Endothelial cell of umbilical vein (primary cell): ENCODE results near the gene NCK1. TPM values are rescaled to one million over a fixed set of nuclear protein-coding genes. Genes with fewer than 3 reads are reported as not detected.

ENCODE experiments used
- BruUV-seq: library from RNA; stranded (reverse); fragments of 400-500 nt; replicated peaks from 2 replicates; lab custom pipeline; 2021; lab: Mats Ljungman, UMichigan
- CTCF ChIA-PET: fragments of 300-600, 350-600 bp; sonication (Branson Sonifier 250); formaldehyde crosslinking; loops from one replicate; lab custom pipeline; 2021; ENCODE audit warnings: antibody characterized with exemption, inconsistent platforms; lab: Charles Lee
- POLR2A ChIA-PET: fragments of 300-600, 350-600 bp; sonication (Branson Sonifier 250); formaldehyde crosslinking; loops from one replicate; lab custom pipeline; 2021; ENCODE audit warnings: antibody characterized with exemption, inconsistent platforms; lab: Charles Lee
- DNase-seq: peaks from one replicate; pipeline ENCODE4 v3.0.0-alpha.2; 2011; ENCODE audit warnings: low read depth, low spot score
- FAIRE-seq: peaks from 2 replicates; lab custom pipeline; 2011; peaks lifted over from hg19 to GRCh38; lab: Jason Lieb, UNC
- H2AFZ ChIP-seq: 2 replicates; pipeline ENCODE4 v1.6.0; 2012; ENCODE audit warnings: low read depth, low read length, control low read depth, inconsistent platforms
- H3K27ac ChIP-seq: 2 replicates; pipeline ENCODE4 v1.5.1; 2011; ENCODE audit warnings: low read depth, mild to moderate bottlenecking, control low read depth, low read length, moderate library complexity; ENCODE audit not compliant: insufficient read depth
- H3K27me3 ChIP-seq, 2 experiments: 2 replicates each; pipeline versions ENCODE4 v1.6.0 to v1.6.1; 2011; ENCODE audit warnings: low read length in 2 of 2, mixed read lengths in 1 of 2; ENCODE audit not compliant: control insufficient read depth in 2 of 2, insufficient read depth in 2 of 2
- H3K36me3 ChIP-seq, 2 experiments: 2 replicates in 1 of 2; 3 replicates in 1 of 2; pipeline ENCODE4 v1.5.1; 2011; ENCODE audit warnings: low read length in 2 of 2, mild to moderate bottlenecking in 1 of 2, moderate library complexity in 1 of 2; ENCODE audit not compliant: control insufficient read depth in 2 of 2, insufficient read depth in 2 of 2; ENCODE audit errors: extremely low read depth in 1 of 2
- H3K4me1 ChIP-seq: 3 replicates; pipeline ENCODE4 v1.5.1; 2011; ENCODE audit warnings: mild to moderate bottlenecking, low read length; ENCODE audit not compliant: control insufficient read depth, insufficient read depth; ENCODE audit errors: extremely low read depth
- H3K4me2 ChIP-seq: 2 replicates; pipeline ENCODE4 v1.6.1; 2011; ENCODE audit warnings: low read length, control low read depth, mixed read lengths; ENCODE audit not compliant: insufficient read depth
- H3K4me3 ChIP-seq, 3 experiments: fragments of 200-600 bp in 1 of 3; sonication (generic), shearing (Covaris generic) in 1 of 3; replicated peaks in 1 of 3; 2 replicates each; pipeline ENCODE4 v1.5.1; 2011 to 2016; ENCODE audit warnings: control low read depth in 3 of 3, low read length in 3 of 3, mild to moderate bottlenecking in 2 of 3, inconsistent platforms in 1 of 3, low read depth in 1 of 3, moderate library complexity in 1 of 3; ENCODE audit not compliant: insufficient read depth in 1 of 3
- H3K79me2 ChIP-seq: 2 replicates; pipeline ENCODE4 v1.6.0; 2012; ENCODE audit warnings: low read length, inconsistent platforms; ENCODE audit not compliant: control insufficient read depth, insufficient read depth
- H3K9ac ChIP-seq: replicated peaks from 2 replicates; pipeline ENCODE3; 2011; ENCODE audit warnings: low read length, control low read depth; ENCODE audit not compliant: insufficient read depth; ENCODE audit errors: extremely low read depth
- H3K9me1 ChIP-seq: replicated peaks from 3 replicates; pipeline ENCODE4 v1.6.0; 2011; ENCODE audit warnings: mild to moderate bottlenecking, low read length; ENCODE audit not compliant: control insufficient read depth, insufficient read depth; ENCODE audit errors: extremely low read depth
- H3K9me3 ChIP-seq: replicated peaks from 2 replicates; pipeline ENCODE4 v1.5.1; 2012; ENCODE audit warnings: low read length, inconsistent platforms; ENCODE audit not compliant: control insufficient read depth, insufficient read depth
- H4K20me1 ChIP-seq: replicated peaks from 2 replicates; pipeline ENCODE3; 2011; ENCODE audit warnings: mild to moderate bottlenecking, low read length; ENCODE audit not compliant: control insufficient read depth, insufficient read depth; ENCODE audit errors: extremely low read depth
- EZH2 ChIP-seq: IDR thresholded peaks from 2 replicates; pipeline ENCODE4 v1.6.1; 2012; ENCODE audit warnings: borderline replicate concordance, low read depth, mild to moderate bottlenecking, moderate library complexity, low read length, inconsistent platforms; ENCODE audit not compliant: severe bottlenecking
- FOS ChIP-seq: IDR thresholded peaks from 2 replicates; pipeline ENCODE4 v1.6.1; 2011; ENCODE audit warnings: mild to moderate bottlenecking, low read length, moderate library complexity, borderline replicate concordance; ENCODE audit not compliant: insufficient read depth
- GATA2 ChIP-seq: IDR thresholded peaks from 2 replicates; pipeline ENCODE4 v1.7.0; 2011; ENCODE audit warnings: low read depth, mild to moderate bottlenecking, moderate library complexity, mixed read lengths, low read length; ENCODE audit not compliant: insufficient read length, insufficient read depth
- JUN ChIP-seq: IDR thresholded peaks from 2 replicates; pipeline ENCODE4 v1.6.1; 2011; ENCODE audit warnings: borderline replicate concordance, low read depth; ENCODE audit not compliant: insufficient read length, insufficient read depth
- MAX ChIP-seq: IDR thresholded peaks from 2 replicates; pipeline ENCODE4 v1.6.1; 2011; ENCODE audit not compliant: insufficient read depth, insufficient read length
- MYC ChIP-seq: IDR thresholded peaks from one replicate; pipeline ENCODE4 v1.6.1; 2011; ENCODE audit warnings: mild to moderate bottlenecking, low read depth, low read length
- POLR2A ChIP-seq: IDR thresholded peaks from 2 replicates; pipeline ENCODE4 v1.6.1; 2012; ENCODE audit warnings: low read depth, mild to moderate bottlenecking, control low read depth, low read length
- POLR2AphosphoS5 ChIP-seq: IDR thresholded peaks from 2 replicates; pipeline ENCODE4 v1.6.1; 2012; ENCODE audit warnings: low read depth, mild to moderate bottlenecking, control low read depth, low read length, moderate library complexity; ENCODE audit not compliant: insufficient read depth
- dilution Hi-C: fragments of 300-500 bp; cut with MboI; formaldehyde crosslinking; loops from one replicate; pipeline ENCODE4 v1.15.0; 2019; ENCODE audit warnings: low sequenced_read_pairs; ENCODE audit not compliant: extremely low pct_ligation_motif_present
- intact Hi-C: fragments of 100-400 bp; cut with micrococcal nuclease; formaldehyde crosslinking; loops from one replicate; pipeline ENCODE4 v1.10.0; 2022
- polyA plus RNA-seq, 4 experiments: library from polyadenylated mRNA; depleted of rRNA in 3 of 4; stranded (reverse) in 3 of 4; unstranded in 1 of 4; fragments of >200 nt; gene quantifications; 2 replicates each; pipeline versions ENCODE4 v1.2.1 to v1.2.3, GENCODE V29; 2011 to 2012; ENCODE audit warnings: missing spikeins in 1 of 4
- total RNA-seq: library from RNA; stranded (reverse); gene quantifications from 2 replicates; pipeline ENCODE4 v1.2.3, GENCODE V29; 2021

The NCK1 gene
- total and polyA plus RNA-seq, 2 donors (not counting 3 experiments of a cell fraction or from before 2014, with no cell fraction given): 19.3 to 52.2 TPM

- no TSS peak for BruUV-seq
- FAIRE-seq (peak; percentile 48), DNase-seq (peak; percentile 76)
- H3K4me1 ChIP-seq: peaks cover 12% of the 10 kb centered on the region
- CTCF ChIA-PET: interaction anchor here (1.2 to 6.1 kb wide), 4 partner anchors 22 to 156 kb away, joined by 3 to 44 read pairs (median 15); partner anchors contain the start of gene STAG1
- H3K9me1 ChIP-seq: no peaks in the 10 kb centered on the region
- H3K27ac ChIP-seq: no peak overlapping the region
- dilution Hi-C loops: no loop called here
- TF ChIP-seq JUN (no peak), GATA2 (no peak), MAX (no peak), MYC (no peak), POLR2A (no peak), POLR2AphosphoS5 (no peak)
- H3K9me3 ChIP-seq: no peaks in the 10 kb centered on the region
- H3K36me3 ChIP-seq: peaks cover 4 to 6% of the 10 kb centered on the region in 2 experiments
- no peak overlapping the region for H3K4me3 ChIP-seq
- H3K9ac ChIP-seq: no peak overlapping the region
- no peak overlapping the region for H3K4me2 ChIP-seq
- peaks cover 34% of the 10 kb centered on the region for H3K79me2 ChIP-seq
- no peak overlapping the region for H2AFZ ChIP-seq
- intact Hi-C loops: no loop called here
- no peaks in the 10 kb centered on the region for H3K27me3 ChIP-seq
- POLR2A ChIA-PET: no interaction called here
- H4K20me1 ChIP-seq: no peaks in the 10 kb centered on the region
Observed at GRCh38 chr3:136858381-136858780, 3.6 kb upstream of the NCK1 start.

- no peaks in the 10 kb centered on the region for H3K9me3 ChIP-seq
- dilution Hi-C loops (no loop called here), intact Hi-C loops (loop anchor here (5.0 kb wide), 1 partner anchor 137 kb away; no protein-coding TSS in a partner anchor)
- no peaks in the 10 kb centered on the region for H4K20me1 ChIP-seq
- H3K36me3 ChIP-seq: no peaks in the 10 kb centered on the region
- TF ChIP-seq MYC (no peak), FOS (no peak), JUN (no peak), POLR2A (no peak), EZH2 (no peak), GATA2 (no peak), MAX (no peak)
- ChIA-PET CTCF (interaction anchor here (0.9 to 6.1 kb wide), 9 partner anchors 9 to 153 kb away, joined by 3 to 62 read pairs (median 10); partner anchors contain the start of genes SLC35G2 and STAG1), POLR2A (interaction anchor here (0.6 to 1.8 kb wide), 3 partner anchors 59 to 423 kb away, joined by 3 to 9 read pairs (median 3); partner anchors contain the start of gene STAG1)
- peaks cover 13% of the 10 kb centered on the region for H3K4me1 ChIP-seq
- H3K27ac ChIP-seq: no peak overlapping the region
- peak overlapping the region; percentile 81 for H3K4me2 ChIP-seq
- no peaks in the 10 kb centered on the region for H3K9me1 ChIP-seq
- no peaks in the 10 kb centered on the region for H3K27me3 ChIP-seq
- H3K4me3 ChIP-seq: peak overlapping the region in 1 of 3 experiments; percentile 81
- FAIRE-seq (no peak), DNase-seq (no peak)
- no peak overlapping the region for H3K9ac ChIP-seq
- BruUV-seq: no TSS peak
- H3K79me2 ChIP-seq: peaks cover 37% of the 10 kb centered on the region
- no peak overlapping the region for H2AFZ ChIP-seq
Observed at GRCh38 chr3:136860541-136860940, 1.5 kb upstream of the NCK1 start.
